Natural killer cell treated with Interleukin-12 subunit alpha and Interleukin-12 subunit beta and Interleukin-15 and Interleukin-18, amount 100 ng/mL, for 72 hours (primary cell): Measurements from ENCODE around the gene CORO2A. TPM values are rescaled to one million over a fixed set of nuclear protein-coding genes. Genes with fewer than 3 reads are reported as not detected.

Source experiments
- ATAC-seq, 2 donors: fragments of 150-1000 bp; cut with Tn5 transposase in 1 of 2; sonication (Bioruptor Pico), chemical (Tn5 transposase) in 1 of 2; 2 replicates each; pipeline ENCODE4 v1.10.0; 2021
- DNase-seq: peaks from one replicate; pipeline ENCODE4 v3.0.0; 2022; ENCODE audit warnings: low spot score
- H3K27ac Mint-ChIP-seq, 2 donors: 1 replicate in 1 of 2; 2 replicates in 1 of 2; pipeline ENCODE4 v1.8.0; 2022; ENCODE audit warnings: mixed read lengths in 2 of 2, mild to moderate bottlenecking in 1 of 2, moderate library complexity in 1 of 2
- H3K27me3 Mint-ChIP-seq, 2 donors: 1 replicate in 1 of 2; 2 replicates in 1 of 2; pipeline ENCODE4 v1.8.0; 2022; ENCODE audit warnings: mixed read lengths in 2 of 2
- H3K36me3 Mint-ChIP-seq: one replicate; pipeline ENCODE4 v1.8.0; 2022; ENCODE audit warnings: mixed read lengths
- H3K4me1 Mint-ChIP-seq, 2 donors: 1 replicate in 1 of 2; 2 replicates in 1 of 2; pipeline ENCODE4 v1.8.0; 2022; ENCODE audit warnings: low read depth in 2 of 2, mixed read lengths in 2 of 2, mild to moderate bottlenecking in 1 of 2
- H3K4me3 Mint-ChIP-seq: one replicate; pipeline ENCODE4 v1.8.0; 2022; ENCODE audit warnings: mixed read lengths
- H3K9me3 Mint-ChIP-seq: 2 replicates; pipeline ENCODE4 v1.8.0; 2022; ENCODE audit warnings: mixed read lengths
- total RNA-seq, 2 donors: library from RNA; stranded (reverse); gene quantifications; one replicate each; pipeline ENCODE4 v1.2.3, GENCODE V29; 2022

CORO2A gene
- total RNA-seq, 2 donors from 2014 or later, result 0.95 to 1.8 TPM

DNA sequence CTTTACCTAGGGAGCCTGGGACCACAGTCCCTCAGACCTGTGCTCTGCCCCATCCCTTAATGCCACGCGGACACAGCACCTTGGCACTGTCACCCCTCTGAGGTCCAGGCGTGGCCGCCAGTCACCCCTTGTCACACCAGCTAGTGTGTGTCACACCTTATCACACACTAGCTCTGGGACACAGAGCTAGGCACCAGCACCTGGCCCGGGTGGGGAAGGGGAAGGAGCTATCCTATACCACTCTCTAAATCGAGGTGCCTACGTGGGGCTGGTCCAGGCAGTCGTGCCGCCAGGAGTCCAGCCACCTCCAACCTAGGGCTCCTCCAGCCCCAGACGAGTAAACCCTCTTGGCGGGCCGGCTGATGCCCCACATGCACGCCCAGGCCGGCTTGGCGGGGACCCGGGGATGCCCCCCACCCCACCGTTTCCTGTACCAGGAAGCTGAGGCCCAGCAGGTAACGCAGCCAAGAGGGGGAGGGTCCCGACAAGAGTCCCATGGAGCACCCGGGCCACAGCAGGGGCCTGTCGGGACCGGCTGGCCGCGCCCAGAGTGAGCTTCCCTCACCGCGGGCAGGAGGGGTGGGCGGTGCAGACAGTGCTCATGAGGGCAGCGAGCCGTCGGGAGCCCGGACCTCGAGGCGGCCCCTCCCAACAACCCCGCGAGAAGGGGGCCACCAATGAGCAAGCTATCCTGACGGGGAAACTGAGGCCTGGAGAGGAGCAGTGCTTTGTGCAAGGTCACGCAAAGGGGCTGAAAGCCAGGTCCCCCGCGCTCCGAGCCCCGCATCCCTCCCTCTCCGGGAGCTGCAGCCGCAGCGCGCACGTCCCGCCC lies 550 bp downstream of the CORO2A start:
- ATAC-seq (peak; percentile 49 to 52), DNase-seq (no peak)
- H3K9me3 Mint-ChIP-seq, result no peaks in the 10 kb centered on the region
- peaks cover 0 to 3% of the 10 kb centered on the region in 2 donors for H3K4me1 Mint-ChIP-seq
- no peaks in the 10 kb centered on the region for H3K27me3 Mint-ChIP-seq
- no peak overlapping the region for H3K27ac Mint-ChIP-seq
- H3K4me3 Mint-ChIP-seq, result peak overlapping the region; percentile 64
- H3K36me3 Mint-ChIP-seq, result no peaks in the 10 kb centered on the region

DNA sequence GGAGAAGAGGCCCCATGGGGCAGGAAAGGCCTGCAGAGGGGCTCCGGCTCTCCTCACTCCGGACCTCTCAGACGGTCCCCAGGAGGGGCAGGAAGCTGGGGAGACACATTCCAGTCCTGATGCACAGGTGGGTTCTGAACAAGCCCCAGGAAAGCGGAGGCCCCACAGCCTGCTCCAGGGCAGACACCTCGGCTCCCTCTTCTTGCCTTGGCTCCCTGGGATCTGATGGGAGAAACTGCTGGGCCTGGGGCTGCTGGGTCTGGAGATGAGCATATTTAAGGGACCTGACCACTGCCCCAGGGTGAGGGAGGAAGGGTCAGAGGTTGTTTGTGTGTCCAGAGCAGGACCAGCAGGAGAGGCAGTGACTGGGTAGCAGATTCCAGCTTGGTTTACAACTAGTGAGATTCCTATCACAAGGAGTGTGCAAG lies 1.2 kb downstream of the CORO2A start:
- ATAC-seq, result no peak
- peak overlapping the region; percentile 64 for H3K4me3 Mint-ChIP-seq

DNA sequence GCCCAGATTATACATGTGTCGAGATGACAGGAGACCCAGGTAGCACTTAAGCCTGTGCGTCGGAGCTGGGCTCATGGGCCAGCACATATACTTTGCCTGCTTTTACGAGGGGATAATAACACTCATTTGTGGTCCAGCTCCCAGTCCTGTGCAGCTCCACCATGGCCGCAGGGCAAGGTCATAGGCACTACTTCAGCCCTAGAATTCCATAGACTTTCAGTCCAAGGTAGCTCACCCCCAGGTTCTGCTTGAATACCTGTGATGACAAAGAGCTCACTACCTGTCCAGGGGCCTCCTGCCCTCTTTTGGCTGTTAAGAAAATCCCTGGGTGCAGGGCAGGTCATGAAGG lies 1.7 kb downstream of the CORO2A start:
- no peaks in the 10 kb centered on the region for H3K9me3 Mint-ChIP-seq
- peak overlapping the region; percentile 64 for H3K4me3 Mint-ChIP-seq
- H3K4me1 Mint-ChIP-seq, result peaks cover 0 to 3% of the 10 kb centered on the region in 2 donors
- DNase-seq (peak; percentile 5), ATAC-seq (no peak)
- no peak overlapping the region for H3K27ac Mint-ChIP-seq
- H3K36me3 Mint-ChIP-seq, result no peaks in the 10 kb centered on the region
- H3K27me3 Mint-ChIP-seq, result no peaks in the 10 kb centered on the region

More for the DNA sequence above, 1.2 kb downstream of the CORO2A start:
- Mint-ChIP-seq H3K4me1 (peaks cover 0 to 3% of the 10 kb centered on the region in 2 donors), H3K27ac (no peak overlapping the region), H3K27me3 (no peaks in the 10 kb centered on the region), H3K36me3 (no peaks in the 10 kb centered on the region), H3K9me3 (no peaks in the 10 kb centered on the region)
- peak; percentile 51 for DNase-seq

DNA sequence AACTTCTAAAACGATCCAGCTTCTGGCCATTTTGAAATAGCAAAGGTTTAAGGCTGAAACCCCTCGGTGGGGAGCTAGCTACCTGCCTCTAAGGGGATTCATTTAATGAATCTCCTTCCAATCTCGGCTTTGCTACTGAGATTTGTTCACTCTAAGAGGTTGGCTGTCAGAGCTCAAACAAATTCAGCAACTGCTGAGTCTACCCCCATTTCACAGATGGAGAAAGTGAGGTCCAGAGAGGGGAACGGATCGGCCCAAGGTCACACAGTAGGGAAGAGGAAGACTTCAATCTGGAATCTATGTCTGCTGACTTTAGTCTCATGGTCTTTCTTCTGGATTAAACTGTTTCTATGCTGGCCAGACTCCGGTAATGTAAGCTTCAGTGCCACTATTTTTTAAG lies 3.0 kb downstream of the CORO2A start:
- no peak for ATAC-seq
- Mint-ChIP-seq H3K27ac (no peak overlapping the region), H3K9me3 (no peaks in the 10 kb centered on the region), H3K36me3 (no peaks in the 10 kb centered on the region), H3K4me1 (peaks cover 0 to 3% of the 10 kb centered on the region in 2 donors), H3K27me3 (no peaks in the 10 kb centered on the region), H3K4me3 (no peak overlapping the region)
- DNase-seq, result peak; percentile 28

GRCh38 chr9:98187926-98188325 lies 4.5 kb downstream of the CORO2A start:
- Mint-ChIP-seq H3K4me1 (no peaks in the 10 kb centered on the region), H3K4me3 (no peak overlapping the region), H3K9me3 (no peaks in the 10 kb centered on the region), H3K27me3 (no peaks in the 10 kb centered on the region), H3K27ac (no peak overlapping the region), H3K36me3 (no peaks in the 10 kb centered on the region)
- DNase-seq (no peak), ATAC-seq (no peak)

- H3K27me3 Mint-ChIP-seq, result no peaks in the 10 kb centered on the region
- H3K27ac Mint-ChIP-seq, result no peak overlapping the region
- no peaks in the 10 kb centered on the region for H3K36me3 Mint-ChIP-seq
- H3K4me3 Mint-ChIP-seq, result no peak overlapping the region
- H3K9me3 Mint-ChIP-seq, result no peaks in the 10 kb centered on the region
- DNase-seq (no peak), ATAC-seq (no peak)
- H3K4me1 Mint-ChIP-seq, result no peaks in the 10 kb centered on the region
Measured at GRCh38 chr9:98186236-98186635, 6.2 kb downstream of the CORO2A start.

DNA sequence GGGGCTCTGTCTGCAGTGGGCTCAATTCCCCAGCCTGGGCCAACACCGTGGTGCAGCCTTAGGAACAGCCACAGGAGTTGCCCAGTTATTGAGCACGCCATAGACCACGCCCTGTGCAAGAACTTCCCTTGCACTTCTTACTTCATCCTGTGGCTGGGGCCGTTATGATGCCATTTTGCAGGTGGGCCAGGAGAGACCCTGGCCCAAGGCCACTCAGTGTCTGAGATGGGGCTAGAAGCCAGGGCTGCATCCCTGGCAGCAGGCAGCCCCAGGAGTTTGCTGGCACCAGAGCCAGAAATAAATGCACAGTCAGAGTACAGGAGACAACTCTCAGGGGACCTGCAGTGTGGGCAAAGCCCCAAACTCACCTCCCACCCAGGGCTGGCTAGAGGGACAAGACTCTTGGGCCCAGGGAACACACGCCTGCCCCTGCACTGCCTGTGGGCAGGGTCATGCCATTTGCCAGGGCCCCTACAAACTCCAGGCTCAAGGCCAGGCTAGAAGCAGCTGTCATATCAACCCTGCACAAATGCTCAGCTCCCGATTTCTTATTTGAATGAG lies 6.7 kb downstream of the CORO2A start:
- Mint-ChIP-seq H3K4me1 (no peaks in the 10 kb centered on the region), H3K9me3 (no peaks in the 10 kb centered on the region), H3K4me3 (no peak overlapping the region), H3K27me3 (no peaks in the 10 kb centered on the region), H3K36me3 (no peaks in the 10 kb centered on the region), H3K27ac (no peak overlapping the region)
- ATAC-seq (peak; percentile 43 to 50), DNase-seq (peak; percentile 28)

- Mint-ChIP-seq H3K4me1 (peaks cover 3 to 5% of the 10 kb centered on the region in 2 donors), H3K27me3 (no peaks in the 10 kb centered on the region), H3K36me3 (no peaks in the 10 kb centered on the region), H3K9me3 (no peaks in the 10 kb centered on the region), H3K27ac (no peak overlapping the region), H3K4me3 (no peak overlapping the region)
- DNase-seq, result peak; percentile 38
- ATAC-seq, result no peak
Measured at GRCh38 chr9:98185021-98185567, 7.3 kb downstream of the CORO2A start.

DNA sequence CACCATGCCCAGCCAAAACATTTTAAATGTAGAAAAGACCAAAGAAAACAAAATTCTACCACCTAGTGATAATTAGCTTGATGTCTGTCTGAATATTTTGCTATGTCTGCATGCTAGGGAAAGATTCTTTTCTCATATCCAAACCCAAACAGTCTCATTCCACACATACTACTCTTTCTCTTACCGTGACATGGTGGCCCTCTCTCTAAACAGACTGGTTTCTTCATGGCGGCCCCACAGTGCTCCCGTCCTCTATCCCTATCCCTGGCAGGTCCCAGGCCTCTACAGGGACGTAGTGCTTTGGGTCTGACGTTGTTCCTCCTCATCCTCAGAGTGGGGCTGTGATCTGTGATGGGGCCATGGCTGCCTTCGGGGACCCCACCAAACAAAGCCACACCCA lies 8.1 kb downstream of the CORO2A start:
- ATAC-seq, result no peak
- Mint-ChIP-seq H3K9me3 (no peaks in the 10 kb centered on the region), H3K4me1 (peaks cover 6 to 7% of the 10 kb centered on the region in 2 donors), H3K27me3 (no peaks in the 10 kb centered on the region), H3K4me3 (no peak overlapping the region), H3K36me3 (no peaks in the 10 kb centered on the region), H3K27ac (no peak overlapping the region)
- peak; percentile 13 for DNase-seq

DNA sequence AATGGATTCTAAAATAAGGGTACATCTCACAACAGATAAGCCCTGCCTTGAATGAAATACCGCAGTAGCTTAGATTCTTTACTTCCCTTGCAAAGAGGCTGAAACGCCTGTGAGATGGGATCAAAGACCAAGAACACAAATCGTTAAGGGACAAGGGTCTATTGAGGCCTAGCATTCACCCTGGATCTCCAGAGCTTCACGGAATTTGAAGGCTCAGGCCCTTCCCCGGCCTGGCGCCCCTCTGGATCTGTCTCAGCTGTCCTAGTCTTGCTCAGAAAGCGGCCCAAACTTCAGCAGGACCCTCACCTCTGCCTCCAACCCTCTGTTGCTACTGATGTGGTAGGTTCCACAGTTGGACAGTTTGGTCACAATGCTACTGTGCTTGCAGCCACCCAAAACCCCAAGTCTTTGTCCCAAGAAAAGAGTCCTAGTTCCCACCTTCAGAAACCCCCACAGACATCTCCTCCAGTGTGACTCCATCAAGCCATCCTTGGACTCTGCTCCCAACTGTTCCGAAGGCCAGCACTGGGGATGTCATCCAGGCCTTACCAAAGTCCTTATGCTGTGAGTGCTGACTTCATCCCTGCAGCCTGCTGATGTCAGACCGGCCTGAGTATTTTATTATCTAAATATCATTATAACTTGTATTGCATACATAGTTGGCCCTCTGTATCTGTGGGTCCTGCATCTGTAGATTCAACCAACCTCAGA lies 9.4 kb downstream of the CORO2A start:
- peak; percentile 8 for DNase-seq
- no peaks in the 10 kb centered on the region for H3K9me3 Mint-ChIP-seq
- no peaks in the 10 kb centered on the region for H3K36me3 Mint-ChIP-seq
- no peak overlapping the region for H3K27ac Mint-ChIP-seq
- H3K4me3 Mint-ChIP-seq, result no peak overlapping the region
- H3K27me3 Mint-ChIP-seq, result no peaks in the 10 kb centered on the region
- ATAC-seq, result no peak
- H3K4me1 Mint-ChIP-seq, result peaks cover 6 to 7% of the 10 kb centered on the region in 2 donors

DNA sequence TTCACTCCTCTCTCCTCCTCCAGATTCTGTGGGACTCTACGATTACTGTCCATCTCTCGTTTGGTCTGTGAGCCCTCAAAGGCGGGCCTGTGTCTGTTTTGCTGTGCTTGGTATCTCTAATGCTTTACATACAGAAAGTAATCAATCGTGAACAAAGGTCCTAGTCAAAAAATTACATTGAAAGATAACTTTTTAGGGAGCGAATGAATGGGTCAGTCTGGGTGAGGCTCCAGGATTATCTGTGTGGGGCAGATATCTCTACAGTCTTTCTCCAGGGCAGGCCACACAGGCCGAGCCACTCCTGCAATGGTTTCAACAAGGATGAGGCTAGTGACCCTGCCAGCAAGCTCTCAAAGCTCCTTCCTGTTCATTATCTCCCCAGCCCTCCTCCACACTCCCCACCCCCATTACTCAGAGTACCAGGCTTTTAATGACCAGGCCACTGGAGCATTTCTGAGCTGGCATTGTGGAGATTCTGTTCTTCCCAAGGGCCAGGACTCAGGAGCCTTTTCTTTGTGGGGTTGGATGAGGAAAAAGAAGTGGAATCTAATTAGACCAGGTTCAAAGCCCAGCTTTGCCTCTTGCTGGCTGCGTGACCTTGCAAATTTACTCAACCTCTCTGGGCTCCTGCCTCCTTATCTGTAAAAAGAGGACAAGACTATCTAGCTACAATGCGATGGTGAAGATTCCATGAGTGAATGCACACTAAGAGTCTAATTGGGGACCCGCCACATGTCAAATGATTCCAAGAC lies 10.2 kb downstream of the CORO2A start:
- Mint-ChIP-seq H3K9me3 (no peaks in the 10 kb centered on the region), H3K36me3 (no peaks in the 10 kb centered on the region), H3K4me3 (no peak overlapping the region), H3K27me3 (no peaks in the 10 kb centered on the region), H3K27ac (no peak overlapping the region), H3K4me1 (peaks cover 6 to 7% of the 10 kb centered on the region in 2 donors)
- ATAC-seq (no peak), DNase-seq (peak; percentile 26)

GRCh38 chr9:98181746-98182068 lies 10.7 kb downstream of the CORO2A start:
- ATAC-seq (no peak), DNase-seq (no peak)
- Mint-ChIP-seq H3K27me3 (no peaks in the 10 kb centered on the region), H3K4me1 (peaks cover 6 to 7% of the 10 kb centered on the region in 2 donors), H3K27ac (no peak overlapping the region), H3K4me3 (no peak overlapping the region), H3K9me3 (no peaks in the 10 kb centered on the region), H3K36me3 (no peaks in the 10 kb centered on the region)

- DNase-seq (no peak), ATAC-seq (no peak)
- no peaks in the 10 kb centered on the region for H3K27me3 Mint-ChIP-seq
- H3K4me3 Mint-ChIP-seq, result no peak overlapping the region
- no peak overlapping the region for H3K27ac Mint-ChIP-seq
- H3K4me1 Mint-ChIP-seq, result peaks cover 6 to 9% of the 10 kb centered on the region in 2 donors
- H3K9me3 Mint-ChIP-seq, result no peaks in the 10 kb centered on the region
- H3K36me3 Mint-ChIP-seq, result no peaks in the 10 kb centered on the region
Measured at GRCh38 chr9:98180996-98181395, 11.4 kb downstream of the CORO2A start.
